GM12878 (cell line): ENCODE data around the gene PDCD6IP. TPM values are rescaled to one million over a fixed set of nuclear protein-coding genes. Genes with fewer than 3 reads are reported as not detected.

Experiments used
- BMI1 ChIP-seq: fragments of 450-650 bp; IDR thresholded peaks from 2 replicates; pipeline ENCODE4 v1.6.1; 2016; ENCODE audit warnings: mild to moderate bottlenecking, moderate library complexity, borderline replicate concordance
- GABPA ChIP-seq: IDR thresholded peaks from 2 replicates; pipeline ENCODE4 v1.6.1; 2014; ENCODE audit warnings: antibody characterized with exemption, low read depth, mild to moderate bottlenecking, inconsistent platforms
- MEF2A ChIP-seq: IDR thresholded peaks from 2 replicates; pipeline ENCODE4 v1.6.1; 2011; ENCODE audit warnings: low read depth, mild to moderate bottlenecking, low read length, moderate library complexity; ENCODE audit not compliant: insufficient read depth
- NFIC ChIP-seq: IDR thresholded peaks from 2 replicates; pipeline ENCODE4 v1.6.1; 2012; ENCODE audit warnings: low read depth, mild to moderate bottlenecking, inconsistent platforms, low read length, moderate library complexity
- NFYB ChIP-seq: IDR thresholded peaks from 2 replicates; pipeline ENCODE4 v1.6.1; 2011; ENCODE audit warnings: low read depth, mild to moderate bottlenecking, low read length, improper control_type of control experiment, moderate library complexity; ENCODE audit not compliant: insufficient read depth
- PBX3 ChIP-seq: IDR thresholded peaks from 2 replicates; pipeline ENCODE4 v1.6.1; 2011; ENCODE audit warnings: mild to moderate bottlenecking, low read depth, low read length, moderate library complexity; ENCODE audit not compliant: insufficient replicate concordance
- PKNOX1 ChIP-seq: fragments of 450-650 bp; IDR thresholded peaks from 2 replicates; pipeline ENCODE4 v1.6.1; 2016; ENCODE audit warnings: mild to moderate bottlenecking
- SREBF1 ChIP-seq: IDR thresholded peaks from 2 replicates; pipeline ENCODE4 v1.6.1; 2012; ENCODE audit warnings: mild to moderate bottlenecking, low read length
- TCF7 ChIP-seq: IDR thresholded peaks from 2 replicates; pipeline ENCODE4 v1.6.1; 2014; ENCODE audit warnings: antibody characterized with exemption, borderline replicate concordance
- ZBTB33 ChIP-seq: fragments of 450-650 bp; IDR thresholded peaks from 2 replicates; pipeline ENCODE4 v1.6.1; 2017; ENCODE audit warnings: mild to moderate bottlenecking
- polyA plus RNA-seq, 11 experiments: library from polyadenylated mRNA; depleted of rRNA in 4 of 11; unstranded in 6 of 11; stranded (reverse) in 5 of 11; fragments of >200 nt; fragmentation: Nextera tagmentation in 4 of 11; fragmentation: Illumina TruSeq in 1 of 11; extraction: Ambion mirVana in 4 of 11; extraction: Trizol in 1 of 11; gene quantifications; 1 replicate in 1 of 11; 2 replicates in 10 of 11; pipeline versions ENCODE4 v1.2.1 to v1.2.3, GENCODE V29; 2011 to 2016; ENCODE audit warnings: inconsistent platforms in 2 of 11, missing spikeins in 2 of 11, low read depth in 1 of 11
- total RNA-seq, 4 experiments: library from RNA; depleted of rRNA in 3 of 4; stranded (reverse); fragments of >200 nt in 3 of 4; fragmentation: Illumina TruSeq in 1 of 4; extraction: Trizol in 1 of 4; gene quantifications; 2 replicates each; pipeline versions ENCODE4 v1.2.1 to v1.2.3, GENCODE V29; 2013 to 2021

PDCD6IP gene
- total and polyA plus RNA-seq, 10 of the 15 experiments (the other 5 are each of a cell fraction or from before 2014, with no cell fraction given): 16.0 to 169 (median 81.2) TPM

GRCh38 chr3:33750211-33750548 lies 48.2 kb upstream of the PDCD6IP start (continued):
- no peak for TF ChIP-seq BMI1
- no peak for TF ChIP-seq NFIC
- TF ChIP-seq SREBF1: no peak
- TF ChIP-seq PKNOX1: peak; percentile 51
- TF ChIP-seq GABPA: no peak
- peak; percentile 38 for TF ChIP-seq PBX3
- no peak for TF ChIP-seq TCF7
- 0 out of 2 replicates have a peak, but pooled peaks have one; percentile 11 for TF ChIP-seq NFYB
- no peak for TF ChIP-seq ZBTB33
- TF ChIP-seq MEF2A: no peak
